H1 (cell line): ENCODE data around the gene HEPACAM. TPM values are rescaled to one million over a fixed set of nuclear protein-coding genes. Genes with fewer than 3 reads are reported as not detected.

Experiments
- CTCF ChIA-PET: fragments of 300-600 bp; sonication (Branson Sonifier 250); formaldehyde crosslinking; loops from one replicate; lab custom pipeline; 2021; ENCODE audit not compliant: partially characterized antibody; lab: Charles Lee
- POLR2A ChIA-PET: fragments of 300-600 bp; sonication (Branson Sonifier 250); formaldehyde crosslinking; loops from one replicate; lab custom pipeline; 2021; ENCODE audit warnings: inconsistent platforms; ENCODE audit not compliant: partially characterized antibody; lab: Charles Lee
- DNase-seq, 2 experiments: peaks; one replicate each; pipeline versions ENCODE4 v3.0.0 to v3.0.0-alpha.2; 2010 to 2022; ENCODE audit warnings: low spot score in 2 of 2, low read depth in 1 of 2, mixed read lengths in 1 of 2
- FAIRE-seq: peaks from 2 replicates; lab custom pipeline; 2011; peaks lifted over from hg19 to GRCh38; lab: Jason Lieb, UNC
- H2AFZ ChIP-seq: 2 replicates; pipeline ENCODE4 v1.8.1; 2012; ENCODE audit warnings: low read length, inconsistent platforms
- H2AK5ac ChIP-seq: 2 replicates; pipeline ENCODE4 v1.6.1; 2013; ENCODE audit warnings: low read depth, low read length
- H2BK120ac ChIP-seq: replicated peaks from 2 replicates; pipeline ENCODE3; 2013; ENCODE audit warnings: low read depth, low read length, inconsistent platforms
- H2BK12ac ChIP-seq: 2 replicates; pipeline ENCODE4 v1.6.1; 2013; ENCODE audit warnings: low read depth, low read length
- H2BK15ac ChIP-seq: 2 replicates; pipeline ENCODE4 v1.6.1; 2013; ENCODE audit warnings: low read length
- H2BK20ac ChIP-seq: 2 replicates; pipeline ENCODE4 v1.6.1; 2013; ENCODE audit warnings: low read length
- H2BK5ac ChIP-seq: 2 replicates; pipeline ENCODE4 v1.6.1; 2013; ENCODE audit warnings: low read depth, low read length
- H3K14ac ChIP-seq: 2 replicates; pipeline ENCODE4 v1.6.1; 2013; ENCODE audit warnings: inconsistent platforms; ENCODE audit not compliant: insufficient read length
- H3K18ac ChIP-seq: 2 replicates; pipeline ENCODE4 v1.6.1; 2013; ENCODE audit warnings: low read length; ENCODE audit errors: extremely low read depth
- H3K23ac ChIP-seq: 2 replicates; pipeline ENCODE4 v1.6.1; 2013; ENCODE audit warnings: inconsistent platforms; ENCODE audit not compliant: insufficient read length
- H3K23me2 ChIP-seq: 2 replicates; pipeline ENCODE4 v1.6.1; 2013; ENCODE audit warnings: low read depth, low read length
- H3K27ac ChIP-seq: 2 replicates; pipeline ENCODE4 v1.6.1; 2011; ENCODE audit warnings: low read depth, low read length, inconsistent platforms
- H3K27me3 ChIP-seq, 4 experiments: replicated peaks in 1 of 4; 1 replicate in 1 of 4; 2 replicates in 3 of 4; pipeline versions ENCODE4 v1.6.1 to v1.8.1; 2011 to 2013; ENCODE audit warnings: low read length in 3 of 4, mild to moderate bottlenecking in 3 of 4, inconsistent platforms in 2 of 4, mixed read lengths in 2 of 4, moderate library complexity in 1 of 4; ENCODE audit not compliant: control insufficient read depth in 3 of 4, insufficient read depth in 3 of 4; ENCODE audit errors: extremely low read depth in 1 of 4
- H3K36me3 ChIP-seq, 4 experiments: 2 replicates each; pipeline versions ENCODE4 v1.6.1 to v1.8.1; 2011 to 2013; ENCODE audit warnings: mild to moderate bottlenecking in 4 of 4, low read length in 3 of 4, moderate library complexity in 2 of 4, control low read depth in 1 of 4, inconsistent platforms in 1 of 4; ENCODE audit not compliant: insufficient read depth in 4 of 4, control insufficient read depth in 2 of 4
- H3K4ac ChIP-seq: replicated peaks from 2 replicates; pipeline ENCODE3; 2013; ENCODE audit warnings: low read length, low read depth, mixed read lengths, inconsistent platforms; ENCODE audit not compliant: insufficient read length
- H3K4me1 ChIP-seq, 4 experiments: replicated peaks in 1 of 4; 1 replicate in 1 of 4; 2 replicates in 3 of 4; pipeline versions ENCODE4 v1.6.1 to v1.8.1; 2011 to 2013; ENCODE audit warnings: low read length in 3 of 4, inconsistent platforms in 2 of 4, mixed read lengths in 1 of 4; ENCODE audit not compliant: insufficient read depth in 4 of 4, control insufficient read depth in 3 of 4
- H3K4me2 ChIP-seq, 2 experiments: 2 replicates each; pipeline versions ENCODE4 v1.6.1 to v1.8.1; 2011 to 2013; ENCODE audit warnings: low read depth in 2 of 2, low read length in 2 of 2, control low read depth in 1 of 2, inconsistent platforms in 1 of 2, mild to moderate bottlenecking in 1 of 2; ENCODE audit not compliant: insufficient read depth in 1 of 2
- H3K4me3 ChIP-seq, 4 experiments: fragments of 200-600, 300-600 bp in 1 of 4; sonication (generic), shearing (Covaris generic), sonication (Bioruptor Twin) in 1 of 4; 2 replicates each; pipeline versions ENCODE4 v1.5.1 to v1.8.1; 2011 to 2016; ENCODE audit warnings: low read length in 4 of 4, low read depth in 3 of 4, control low read depth in 2 of 4, inconsistent platforms in 2 of 4, mild to moderate bottlenecking in 2 of 4, mixed read lengths in 1 of 4, moderate library complexity in 1 of 4; ENCODE audit not compliant: insufficient read depth in 2 of 4; ENCODE audit errors: extremely low read depth in 1 of 4
- H3K56ac ChIP-seq: replicated peaks from 2 replicates; pipeline ENCODE3; 2013; ENCODE audit warnings: low read depth, mild to moderate bottlenecking, mixed read lengths, low read length, inconsistent platforms; ENCODE audit not compliant: insufficient read length
- H3K79me1 ChIP-seq: 2 replicates; pipeline ENCODE4 v1.6.1; 2013; ENCODE audit warnings: low read depth, low read length, control low read depth
- H3K79me2 ChIP-seq, 2 experiments: 2 replicates each; pipeline versions ENCODE4 v1.6.1 to v1.8.1; 2012 to 2013; ENCODE audit warnings: low read length in 2 of 2, mild to moderate bottlenecking in 2 of 2, inconsistent platforms in 1 of 2; ENCODE audit not compliant: insufficient read depth in 2 of 2, control insufficient read depth in 1 of 2
- H3K9ac ChIP-seq, 4 experiments: replicated peaks in 1 of 4; 1 replicate in 1 of 4; 2 replicates in 3 of 4; pipeline versions ENCODE4 v1.6.1 to v1.8.1; 2011 to 2013; ENCODE audit warnings: low read depth in 3 of 4, low read length in 3 of 4, control low read depth in 2 of 4, mild to moderate bottlenecking in 2 of 4, moderate library complexity in 2 of 4, inconsistent platforms in 1 of 4; ENCODE audit errors: extremely low read depth in 1 of 4
- H3K9me3 ChIP-seq, 2 experiments: 2 replicates each; pipeline versions ENCODE4 v1.6.1 to v1.8.1; 2012 to 2013; ENCODE audit warnings: mild to moderate bottlenecking in 2 of 2, moderate library complexity in 2 of 2, control low read depth in 1 of 2, inconsistent platforms in 1 of 2, low read depth in 1 of 2, low read length in 1 of 2, mixed read lengths in 1 of 2; ENCODE audit not compliant: insufficient read depth in 2 of 2
- H4K20me1 ChIP-seq, 2 experiments: replicated peaks in 1 of 2; 2 replicates each; pipeline versions ENCODE3 to v1.8.1; 2011 to 2013; ENCODE audit warnings: inconsistent platforms in 2 of 2, low read length in 2 of 2, mild to moderate bottlenecking in 1 of 2; ENCODE audit not compliant: insufficient read depth in 2 of 2, control insufficient read depth in 1 of 2
- H4K5ac ChIP-seq: 2 replicates; pipeline ENCODE4 v1.6.1; 2013; ENCODE audit warnings: low read length, low read depth, mixed read lengths, inconsistent platforms; ENCODE audit not compliant: insufficient read length
- H4K8ac ChIP-seq: 2 replicates; pipeline ENCODE4 v1.8.0; 2013; ENCODE audit warnings: mild to moderate bottlenecking, moderate library complexity, low read length, inconsistent platforms; ENCODE audit not compliant: insufficient read depth; ENCODE audit errors: extremely low read depth
- H4K91ac ChIP-seq: replicated peaks from 2 replicates; pipeline ENCODE3; 2013; ENCODE audit warnings: low read length, mixed read lengths, inconsistent platforms; ENCODE audit not compliant: insufficient read length
- CEBPB ChIP-seq: IDR thresholded peaks from 2 replicates; pipeline ENCODE4 v1.6.1; 2012; ENCODE audit warnings: low read depth, low read length
- POLR2A ChIP-seq, 2 experiments: IDR thresholded peaks; 1 replicate in 1 of 2; 2 replicates in 1 of 2; pipeline ENCODE4 v1.6.1; 2011; ENCODE audit warnings: low read depth in 2 of 2, low read length in 2 of 2, mild to moderate bottlenecking in 2 of 2; ENCODE audit errors: control extremely low read depth in 1 of 2
- WGBS, 2 experiments: shearing (Covaris generic) in 1 of 2; methylation state at CpG; one replicate each; pipeline versions ENCODE4 v1.1.6 to v1.1.7; 2013 to 2015; ENCODE audit warnings: low lambda C conversion rate in 2 of 2, mixed read lengths in 2 of 2, inconsistent platforms in 1 of 2, low coverage in 1 of 2, missing lambda C conversion rate in 1 of 2; ENCODE audit not compliant: insufficient replicate concordance in 2 of 2, insufficient coverage in 1 of 2, insufficient read length in 1 of 2; ENCODE audit errors: extremely low coverage in 1 of 2, missing lambda C conversion rate in 1 of 2; 5-methylcytosine and 5-hydroxymethylcytosine counted together
- polyA plus RNA-seq, 7 experiments: library from polyadenylated mRNA; depleted of rRNA in 3 of 7; stranded (reverse) in 5 of 7; unstranded in 2 of 7; fragments of >200 nt in 5 of 7; fragments of 200-250 nt in 2 of 7; gene quantifications; 1 replicate in 5 of 7; 2 replicates in 1 of 7; 4 replicates in 1 of 7; pipeline versions ENCODE4 v1.2.1 to v1.2.3, GENCODE V29; 2011 to 2013; ENCODE audit warnings: missing spikeins in 2 of 7, mixed read lengths in 2 of 7
- total RNA-seq: library from RNA; stranded (reverse); fragmentation: NEBNext Ultra II Directional; extraction: Animal tissue kit (Norgen Biotek cat#: 25700); gene quantifications from 2 replicates; pipeline ENCODE4 v1.2.1, GENCODE V29; 2021

Gene HEPACAM
- total and polyA plus RNA-seq, 2 of the 8 experiments (the other 6 are each of a cell fraction or from before 2014, with no cell fraction given), result not detected

GRCh38 chr11:124941703-124942102 is 5.9 kb upstream of the HEPACAM start:
- Histone ChIP-seq H3K4me2 (no peak overlapping the region), H2BK120ac (no peak overlapping the region), H3K27ac (no peak overlapping the region), H2BK20ac (no peak overlapping the region), H4K20me1 (no peaks in the 10 kb centered on the region), H2AFZ (no peak overlapping the region), H4K91ac (no peak overlapping the region), H3K9me3 (no peaks in the 10 kb centered on the region), H3K79me1 (no peaks in the 10 kb centered on the region), H2BK5ac (no peak overlapping the region), H3K4ac (no peak overlapping the region), H3K36me3 (no peaks in the 10 kb centered on the region), H3K9ac (no peak overlapping the region), H3K79me2 (no peaks in the 10 kb centered on the region), H4K5ac (no peak overlapping the region), H3K23ac (no peak overlapping the region), H2AK5ac (no peak overlapping the region), H4K8ac (no peak overlapping the region), H3K18ac (no peak overlapping the region), H2BK12ac (no peak overlapping the region), H3K27me3 (peaks cover 0 to 3% (median 0%) of the 10 kb centered on the region in 4 experiments; a peak in 1 of 7 replicates), H3K14ac (no peak overlapping the region), H3K23me2 (no peaks in the 10 kb centered on the region), H3K4me1 (peaks cover 0 to 3% (median 0%) of the 10 kb centered on the region in 4 experiments; a peak in 1 of 7 replicates), H3K4me3 (no peak overlapping the region), H2BK15ac (no peak overlapping the region), H3K56ac (no peak overlapping the region)
- no peak for TF ChIP-seq POLR2A (IDR thresholded peaks at IDR 0.05; ENCODE audit: control extremely low read depth in 1 of 2, low read depth in 2 of 2, low read length in 2 of 2)
- TF ChIP-seq CEBPB, result no peak
- ChIA-PET CTCF (interaction anchor here (0.8 to 2.5 kb wide), 9 partner anchors 8 to 184 kb away, joined by 3 to 9 read pairs (median 4); no protein-coding TSS in a partner anchor), POLR2A (interaction anchor here (1.2 kb wide), 1 partner anchor 12 kb away, joined by 4 read pairs; the partner anchor contains the start of gene CCDC15)
- DNase-seq (no peak), FAIRE-seq (no peak)
- 69% methylated on average over 1 of the region's 1 CpG; no CpG with 5 or more reads in 1 of the 2 experiments for WGBS, 2 experiments
